ENCODE results near the gene CCDC18. TPM values are rescaled to one million over a fixed set of nuclear protein-coding genes. Genes with fewer than 3 reads are reported as not detected.

Gene CCDC18
- total and polyA plus RNA-seq, 8 donors: 4.1 to 17.2 (median 11.6) TPM

- intact Hi-C loops (cut with DNase I): no loop called here
- ATAC-seq (no peak), DNase-seq (no peak)
- Histone ChIP-seq H3K4me1 (peaks cover 0 to 5% of the 10 kb centered on the region in 2 donors), H3K4me3 (no peak overlapping the region), H3K36me3 (peaks cover 0 to 70% of the 10 kb centered on the region in 2 donors), H3K27me3 (no peaks in the 10 kb centered on the region), H3K9me3 (no peaks in the 10 kb centered on the region), H3K27ac (no peak overlapping the region)
- no peak for TF ChIP-seq CTCF (IDR thresholded peaks at IDR 0.05)
Observed at GRCh38 chr1:93150729-93151128, 29.8 kb upstream of the CCDC18 start.

GRCh38 chr1:93151474-93151873 is 29.1 kb upstream of the CCDC18 start:
- TF ChIP-seq CTCF (IDR thresholded peaks at IDR 0.05): no peak
- no peak for DNase-seq
- H3K4me1 ChIP-seq: peaks cover 0 to 12% of the 10 kb centered on the region in 2 donors
- H3K4me3 ChIP-seq: no peak overlapping the region
- H3K27ac ChIP-seq: no peak overlapping the region
- intact Hi-C loops (cut with DNase I): no loop called here
- no peak for ATAC-seq
- H3K36me3 ChIP-seq: peaks cover 0 to 78% of the 10 kb centered on the region in 2 donors
- no peaks in the 10 kb centered on the region for H3K27me3 ChIP-seq
- no peaks in the 10 kb centered on the region for H3K9me3 ChIP-seq

GRCh38 chr1:93152835-93153234 is 27.7 kb upstream of the CCDC18 start:
- Histone ChIP-seq H3K27ac (no peak overlapping the region), H3K36me3 (peaks cover 0 to 91% of the 10 kb centered on the region in 2 donors), H3K27me3 (no peaks in the 10 kb centered on the region), H3K4me1 (peaks cover 0 to 12% of the 10 kb centered on the region in 2 donors), H3K4me3 (no peak overlapping the region), H3K9me3 (no peaks in the 10 kb centered on the region)
- DNase-seq (no peak), ATAC-seq (no peak)
- intact Hi-C loops (cut with DNase I): no loop called here
- no peak for TF ChIP-seq CTCF (IDR thresholded peaks at IDR 0.05)

GRCh38 chr1:93154898-93155297 is 25.6 kb upstream of the CCDC18 start:
- no peak overlapping the region for H3K4me3 ChIP-seq
- H3K36me3 ChIP-seq: peaks cover 8 to 95% of the 10 kb centered on the region in 2 donors
- H3K27me3 ChIP-seq: no peaks in the 10 kb centered on the region
- intact Hi-C loops (cut with DNase I): no loop called here
- no peak overlapping the region for H3K27ac ChIP-seq
- ATAC-seq (no peak), DNase-seq (no peak)
- H3K9me3 ChIP-seq: no peaks in the 10 kb centered on the region
- no peak for TF ChIP-seq CTCF (IDR thresholded peaks at IDR 0.05)
- peaks cover 0 to 12% of the 10 kb centered on the region in 2 donors for H3K4me1 ChIP-seq

GRCh38 chr1:93155335-93155734 is 25.2 kb upstream of the CCDC18 start:
- ATAC-seq: no peak
- intact Hi-C loops (cut with DNase I): no loop called here
- H3K36me3 ChIP-seq: peaks cover 8 to 93% of the 10 kb centered on the region in 2 donors

More at GRCh38 chr1:93155335-93155734, 25.2 kb upstream of the CCDC18 start:
- no peaks in the 10 kb centered on the region for H3K27me3 ChIP-seq
- H3K9me3 ChIP-seq: no peaks in the 10 kb centered on the region
- peaks cover 0 to 12% of the 10 kb centered on the region in 2 donors for H3K4me1 ChIP-seq
- DNase-seq: no peak
- TF ChIP-seq CTCF (IDR thresholded peaks at IDR 0.05): no peak
- no peak overlapping the region for H3K27ac ChIP-seq
- H3K4me3 ChIP-seq: no peak overlapping the region
